Measurements from ENCODE around the gene LIPK.
"Not testable (repeated sequence)": the region's sequence is repeated elsewhere in the genome, so short reads cannot be mapped to it uniquely, and the experiment has no call there.

The LIPK gene

GRCh38 chr10:88725798-88726197 is 19.7 kb downstream of the LIPK start:
- no peak for DNase-seq

DNA sequence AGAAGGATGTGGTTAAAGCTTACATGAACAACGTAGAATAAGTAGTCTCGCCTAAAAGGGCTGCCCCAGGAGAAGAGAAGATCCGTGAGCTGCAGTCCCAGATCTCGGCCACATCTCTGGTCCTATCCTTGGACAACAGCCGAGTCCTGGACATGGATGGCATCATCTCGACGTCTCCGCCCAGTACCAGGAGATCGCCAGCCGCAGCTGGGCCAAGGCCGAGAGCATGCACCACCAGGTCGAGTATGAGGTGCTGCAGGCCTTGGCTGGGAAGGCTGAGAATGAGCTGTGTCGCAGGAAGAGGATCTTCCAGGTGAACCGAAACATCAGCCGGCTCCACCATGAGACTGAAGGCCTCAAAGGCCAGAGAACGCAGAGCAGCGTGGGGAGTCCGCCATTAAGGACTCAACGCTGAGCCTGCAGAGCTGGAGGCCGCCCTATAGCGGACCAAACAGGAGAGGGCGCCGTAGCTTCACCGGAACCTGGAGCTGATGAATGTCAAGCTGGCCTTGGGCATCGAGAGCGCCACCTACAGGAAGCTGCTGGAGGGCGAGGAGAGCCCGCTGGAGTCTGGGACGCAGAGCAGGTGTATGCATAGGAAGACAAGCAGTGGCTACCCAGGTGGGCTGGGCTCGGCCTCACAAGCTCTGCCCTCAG is 22.2 kb downstream of the LIPK start:
- DNase-seq, result no peak

GRCh38 chr10:88730864-88731263 is 24.8 kb downstream of the LIPK start:
- DNase-seq, result no peak

DNA sequence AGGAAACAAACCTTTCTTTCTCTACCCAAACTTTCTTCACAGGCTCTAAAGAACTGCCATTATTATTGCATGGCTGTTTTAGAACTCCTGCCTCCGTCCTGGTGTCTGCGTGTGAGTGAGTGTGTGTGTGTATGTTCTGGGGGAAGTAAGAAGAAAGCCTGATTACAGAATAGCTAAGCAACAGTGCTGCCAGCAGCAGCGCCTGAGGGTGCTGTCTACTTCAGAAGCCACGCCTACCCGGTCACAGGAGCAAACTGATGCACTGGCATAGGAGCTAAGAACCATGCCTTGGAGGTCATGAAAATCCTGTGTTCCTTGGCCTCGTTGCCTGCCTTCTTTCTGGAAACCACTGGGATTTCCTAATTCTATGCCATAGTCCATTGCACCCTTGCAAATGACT is 25.2 kb downstream of the LIPK start:
- DNase-seq, result no peak

DNA sequence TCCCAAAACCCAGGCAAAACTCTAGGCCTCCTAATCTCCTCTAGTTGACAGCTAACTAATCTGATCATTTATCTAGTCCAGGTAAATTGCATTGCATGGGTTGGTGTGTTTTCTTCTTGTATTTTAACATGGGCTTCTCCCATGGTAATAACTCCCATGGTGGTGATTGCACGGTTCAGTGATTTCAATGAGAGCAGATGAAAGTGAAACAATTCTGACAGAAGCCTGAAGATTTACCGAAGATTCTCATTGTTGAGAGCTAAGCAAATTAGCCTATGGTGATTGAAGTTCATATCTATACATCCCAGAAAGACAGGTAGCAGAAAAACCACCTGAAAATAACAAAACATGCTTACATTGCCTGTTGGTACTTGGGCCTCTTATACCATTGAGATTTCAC is 27.2 kb downstream of the LIPK start:
- no peak for DNase-seq

DNA sequence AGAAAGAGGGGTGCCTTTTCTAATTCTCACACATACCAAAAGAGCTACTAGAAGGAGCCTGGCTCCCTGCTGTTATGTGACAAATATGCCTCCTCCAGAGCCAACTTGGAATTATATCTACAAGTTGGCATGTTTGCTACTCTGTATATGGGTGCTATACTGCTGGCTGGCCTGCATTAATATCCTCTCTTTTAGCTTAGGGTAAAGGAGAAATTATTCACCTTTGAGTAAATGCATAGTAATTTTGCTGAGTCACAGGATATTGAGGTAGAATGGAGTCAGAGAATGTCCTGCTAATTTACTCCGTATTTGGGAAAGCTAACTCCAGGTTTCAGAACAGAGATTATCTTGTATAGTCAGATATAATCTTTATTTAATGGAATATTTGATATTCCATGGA is 29.6 kb downstream of the LIPK start:
- no peak for DNase-seq

- DNase-seq, result not testable (repeated sequence)
Measured at GRCh38 chr10:88741921-88742320, 35.9 kb downstream of the LIPK start.

DNA sequence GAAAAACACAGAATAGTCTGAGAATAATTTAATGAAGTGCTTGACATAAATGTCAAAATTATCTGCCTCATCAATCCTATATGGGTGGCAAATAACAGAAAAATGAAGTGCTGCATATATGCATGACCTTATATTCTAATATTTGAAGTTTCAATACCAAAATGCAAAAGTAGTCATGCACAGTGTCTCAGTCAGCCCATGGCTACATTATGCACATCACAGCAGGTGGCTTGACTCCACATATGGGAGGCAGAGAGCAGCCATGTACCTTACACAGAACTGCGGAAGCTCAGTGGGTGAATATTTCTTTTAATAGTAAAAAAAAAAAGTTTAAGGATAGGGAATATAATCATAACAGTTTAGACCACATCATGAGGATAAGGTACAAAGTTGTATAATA is 36.4 kb downstream of the LIPK start:
- DNase-seq, result no peak

DNA sequence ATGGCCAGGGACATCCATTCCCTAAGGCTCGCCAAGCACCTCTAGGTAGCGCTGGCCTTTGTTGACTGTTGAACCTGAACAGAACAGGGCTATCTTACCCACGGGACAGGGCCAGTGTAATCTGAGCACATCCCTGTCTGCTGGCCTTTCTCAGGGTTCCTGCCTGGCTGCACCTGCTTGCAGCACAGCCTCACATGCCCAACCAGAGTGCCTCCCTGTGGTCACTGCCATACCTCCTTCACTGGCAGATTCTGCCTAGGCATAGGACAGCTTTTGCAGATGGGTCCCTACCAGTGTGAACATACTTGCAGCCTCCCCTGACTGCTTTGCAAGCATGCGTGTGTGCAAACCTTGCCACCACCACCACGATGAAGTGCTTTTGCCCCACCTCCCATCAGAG is 38.0 kb downstream of the LIPK start:
- DNase-seq, result no peak

DNA sequence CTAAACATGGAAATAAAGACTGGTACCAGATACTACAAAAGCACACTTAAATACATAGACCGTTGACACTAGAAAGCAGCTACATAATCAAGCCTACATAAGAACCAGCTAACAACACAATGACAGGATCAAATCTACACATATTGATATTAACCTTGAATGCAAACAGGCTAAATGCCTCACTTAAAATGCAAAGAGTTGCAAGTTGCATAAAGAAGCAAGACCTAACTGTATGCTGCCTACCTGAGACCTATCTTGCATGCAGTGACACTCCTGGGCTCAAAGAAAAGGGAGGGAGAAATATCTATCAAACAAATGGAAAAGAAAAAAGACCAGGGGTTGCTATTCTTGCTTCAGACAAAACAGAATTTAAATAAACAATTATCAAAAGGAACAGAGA is 39.6 kb downstream of the LIPK start:
- no peak for DNase-seq

- DNase-seq, result no peak
Measured at GRCh38 chr10:88754287-88754686, 48.2 kb downstream of the LIPK start.

DNA sequence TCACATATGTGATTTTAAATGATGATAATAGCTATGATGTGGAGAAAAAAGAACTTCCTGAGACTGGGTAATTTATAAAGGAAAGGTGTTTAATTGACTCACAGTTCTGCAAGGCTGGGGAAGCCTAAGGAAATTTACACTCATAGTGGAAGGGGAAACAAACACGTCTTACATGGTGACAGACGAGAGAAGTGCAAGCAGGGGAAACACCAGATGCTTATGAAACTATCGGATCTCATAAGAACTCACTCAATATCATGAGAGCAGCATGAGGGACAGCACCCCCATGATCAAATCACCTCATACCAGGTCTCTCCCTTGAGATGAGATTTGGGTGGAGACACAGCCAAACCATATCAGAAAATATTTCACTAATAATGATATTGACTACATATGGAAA is 49.7 kb downstream of the LIPK start:
- DNase-seq, result no peak

DNA sequence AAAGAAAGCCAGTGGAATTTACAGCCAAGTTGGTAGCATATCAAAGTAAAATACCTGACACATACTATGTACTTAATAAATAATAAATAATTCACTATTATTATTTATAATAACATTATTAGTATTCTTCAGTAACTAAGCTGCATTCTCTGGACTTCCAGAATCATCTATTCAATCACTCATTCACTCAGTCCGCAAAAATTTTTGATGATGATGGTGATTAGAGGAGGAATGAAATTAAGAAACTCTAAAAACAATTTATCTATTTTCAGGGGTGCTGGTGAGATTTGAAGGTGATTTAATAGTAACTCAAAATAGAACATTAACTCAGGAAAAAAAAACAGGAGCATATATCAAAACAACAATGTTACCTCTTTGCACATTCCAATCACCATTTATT is 50.6 kb downstream of the LIPK start:
- DNase-seq, result no peak

DNA sequence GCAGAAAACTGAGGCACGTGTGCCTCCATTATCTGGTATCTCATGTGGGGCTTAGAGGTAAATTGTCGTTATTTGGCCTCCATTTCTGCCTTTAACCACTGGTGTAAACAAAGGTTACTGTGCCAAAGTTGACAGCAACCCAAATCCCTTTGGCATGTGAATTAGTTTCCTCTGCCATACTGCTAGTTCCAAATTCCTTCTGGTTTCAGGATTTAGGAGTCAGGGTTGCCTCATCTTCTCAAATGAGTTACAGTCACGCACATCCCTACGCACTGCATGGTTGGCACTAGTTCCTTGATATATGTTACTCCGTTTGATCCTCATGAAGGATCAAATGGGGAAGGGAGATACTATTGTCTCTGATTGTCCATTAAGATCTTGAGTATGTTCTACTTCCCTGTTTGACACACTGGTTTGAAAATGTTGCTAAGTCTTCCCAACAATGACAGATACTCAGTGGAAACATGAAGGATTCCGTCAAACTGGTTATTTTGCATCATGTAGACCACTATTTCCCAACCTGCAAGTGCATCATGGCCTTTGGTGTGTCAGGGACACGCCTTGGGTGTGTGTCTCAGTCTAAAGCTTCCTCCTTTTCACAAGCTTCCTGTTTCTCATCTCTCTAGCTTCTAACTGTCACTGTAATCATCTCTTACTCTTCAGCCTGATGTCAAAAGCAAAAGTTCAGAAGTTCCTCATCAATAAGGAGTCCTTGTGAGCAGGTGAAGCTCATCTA is 53.5 kb downstream of the LIPK start, which contains the start of gene LIPN:
LIPN (plus strand) TSS at position 655 of the 736 bp plus-strand sequence. CDS start 1,386 bp downstream, outside the sequence.
- no peak for DNase-seq

DNA sequence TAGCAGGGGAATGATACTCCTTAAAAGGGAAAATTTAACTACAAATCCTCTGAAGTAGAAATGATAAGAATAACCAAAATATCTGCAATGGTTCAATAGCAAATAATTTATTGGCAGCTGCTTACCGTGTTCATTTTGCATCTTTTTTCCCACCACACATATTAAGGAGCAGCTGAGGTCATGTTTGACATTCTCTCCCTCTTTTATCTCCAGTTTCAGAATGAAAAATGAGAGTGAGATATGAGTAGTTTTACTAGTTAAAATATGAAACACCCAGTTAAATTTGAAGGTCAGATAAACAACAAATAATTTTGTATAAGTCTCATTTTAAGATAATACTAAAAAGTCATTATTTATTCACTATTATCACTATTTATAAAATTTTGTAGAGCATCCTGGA is 56.9 kb downstream of the LIPK start:
- DNase-seq, result no peak

- DNase-seq, result no peak
Measured at GRCh38 chr10:88763441-88763840, 57.4 kb downstream of the LIPK start.

GRCh38 chr10:88764110-88764509 is 58.1 kb downstream of the LIPK start:
- DNase-seq, result no peak

- DNase-seq, result no peak
Measured at GRCh38 chr10:88765816-88766215, 59.8 kb downstream of the LIPK start.

DNA sequence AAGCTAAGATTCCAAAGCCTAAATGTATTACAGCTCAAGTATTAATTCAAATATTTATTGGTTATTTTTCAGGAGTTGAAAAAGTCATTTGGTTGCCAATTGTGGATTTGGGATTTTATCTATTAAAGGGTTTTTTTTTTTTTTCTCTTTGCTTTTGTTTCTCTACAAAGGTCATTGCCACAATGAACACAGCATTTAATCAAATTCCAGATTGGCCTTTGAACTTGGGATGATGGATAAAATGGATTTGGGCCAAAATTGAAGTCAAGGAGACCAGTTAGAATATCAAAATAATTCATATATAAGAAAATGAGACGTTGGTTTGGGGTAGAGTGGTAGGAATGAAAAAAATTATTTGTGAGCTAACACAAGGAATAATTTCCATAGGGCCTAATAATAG is 63.3 kb downstream of the LIPK start:
- no peak for DNase-seq

- no peak for DNase-seq
Measured at GRCh38 chr10:88781206-88781605, 75.2 kb downstream of the LIPK start.

GRCh38 chr10:88782222-88782621 is 76.2 kb downstream of the LIPK start:
- no peak for DNase-seq

GRCh38 chr10:88783724-88784123 is 77.7 kb downstream of the LIPK start:
- DNase-seq, result no peak

DNA sequence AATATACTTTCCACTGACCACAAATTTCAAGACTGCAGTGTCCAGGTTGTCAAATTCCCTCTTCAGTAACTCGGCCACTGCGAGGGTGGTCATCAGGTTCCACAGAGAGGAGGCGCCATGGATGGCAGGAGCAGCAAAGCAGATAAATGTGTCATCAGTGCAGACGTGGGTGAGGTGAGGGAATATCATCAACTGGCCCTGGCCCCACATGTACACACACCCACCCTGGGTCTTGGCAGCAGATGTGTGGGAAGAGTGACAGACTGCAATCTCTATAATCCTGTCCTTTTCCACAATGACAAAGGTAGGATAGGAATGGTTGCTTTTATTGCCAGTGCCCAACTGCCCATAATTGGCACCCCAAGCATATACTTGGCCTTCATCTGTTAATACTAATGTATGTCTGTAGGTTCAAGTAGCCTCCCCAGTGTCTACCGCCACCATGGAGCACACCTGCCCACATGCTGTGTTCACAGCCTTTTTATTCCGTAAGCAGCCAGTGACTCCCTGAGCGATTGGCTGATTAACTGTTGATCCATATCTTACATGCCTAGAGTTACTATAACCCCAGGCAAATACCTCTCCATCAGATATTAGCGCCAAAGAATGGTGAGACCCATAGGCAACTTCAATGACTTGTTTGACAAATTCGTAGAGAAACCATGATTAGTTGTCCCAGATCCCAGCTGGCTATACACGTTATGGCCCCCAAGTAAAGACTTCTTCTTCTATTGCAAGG is 80.2 kb downstream of the LIPK start:
- no peak for DNase-seq

GRCh38 chr10:88787463-88787862 is 81.4 kb downstream of the LIPK start:
- DNase-seq, result no peak
